PFSK-1 (cell line): ENCODE results near the gene DAGLB.

Experiments
- FOXP2 ChIP-seq: optimal IDR thresholded peaks from 2 replicates; pipeline ENCODE3; 2011; ENCODE audit warnings: borderline replicate concordance, control low read depth, inconsistent platforms; ENCODE audit not compliant: insufficient read depth; ENCODE audit errors: extremely low read length, extremely low read depth
- POLR2AphosphoS5 ChIP-seq: IDR thresholded peaks from 2 replicates; pipeline ENCODE4 v1.6.1; 2012; ENCODE audit warnings: low read depth, mild to moderate bottlenecking, control low read depth, low read length, moderate library complexity
- REST ChIP-seq, 2 experiments: IDR thresholded peaks; 2 replicates each; pipeline versions ENCODE4 v1.6.1 to v1.8.0; 2011 to 2012; ENCODE audit warnings: low read depth in 2 of 2, low read length in 2 of 2, control low read depth in 1 of 2, inconsistent platforms in 1 of 2, mild to moderate bottlenecking in 1 of 2, moderate library complexity in 1 of 2; ENCODE audit not compliant: insufficient read depth in 1 of 2
- SIN3A ChIP-seq: IDR thresholded peaks from 2 replicates; pipeline ENCODE4 v1.6.1; 2012; ENCODE audit warnings: mild to moderate bottlenecking, low read length, moderate library complexity, borderline replicate concordance; ENCODE audit not compliant: insufficient read depth
- TAF1 ChIP-seq: IDR thresholded peaks from 2 replicates; pipeline ENCODE4 v1.6.1; 2012; ENCODE audit warnings: low read length, control low read depth, borderline replicate concordance; ENCODE audit not compliant: insufficient read depth

The DAGLB gene

GRCh38 chr7:6398943-6399342 is 48.8 kb downstream of the DAGLB start:
- no peak for TF ChIP-seq SIN3A
- no peak for TF ChIP-seq TAF1
- TF ChIP-seq POLR2AphosphoS5: no peak
- no peak for TF ChIP-seq FOXP2
- no peak for TF ChIP-seq REST (IDR thresholded peaks at IDR 0.05; ENCODE audit: insufficient read depth in 1 of 2, low read depth in 2 of 2, low read length in 2 of 2)

- TF ChIP-seq REST (IDR thresholded peaks at IDR 0.05; ENCODE audit: insufficient read depth in 1 of 2, low read depth in 2 of 2, low read length in 2 of 2) (no peak), TAF1 (no peak), POLR2AphosphoS5 (no peak)
Measured at GRCh38 chr7:6395898-6396595, 51.7 kb downstream of the DAGLB start.

- no peak for TF ChIP-seq POLR2AphosphoS5
- no peak for TF ChIP-seq SIN3A
- no peak for TF ChIP-seq TAF1
- TF ChIP-seq FOXP2: no peak
- TF ChIP-seq REST (IDR thresholded peaks at IDR 0.05; ENCODE audit: insufficient read depth in 1 of 2, low read depth in 2 of 2, low read length in 2 of 2): no peak
Measured at GRCh38 chr7:6394114-6394513, 53.6 kb downstream of the DAGLB start.

GRCh38 chr7:6393667-6394056 is 54.1 kb downstream of the DAGLB start:
- no peak for TF ChIP-seq POLR2AphosphoS5

- no peak for TF ChIP-seq REST (IDR thresholded peaks at IDR 0.05; ENCODE audit: insufficient read depth in 1 of 2, low read depth in 2 of 2, low read length in 2 of 2)
- TF ChIP-seq FOXP2: no peak
- TF ChIP-seq POLR2AphosphoS5: no peak
- TF ChIP-seq SIN3A: no peak
- no peak for TF ChIP-seq TAF1
Measured at GRCh38 chr7:6392712-6393666, 54.8 kb downstream of the DAGLB start.
